Measurements from ENCODE around the gene CDT1.

The CDT1 gene

DNA sequence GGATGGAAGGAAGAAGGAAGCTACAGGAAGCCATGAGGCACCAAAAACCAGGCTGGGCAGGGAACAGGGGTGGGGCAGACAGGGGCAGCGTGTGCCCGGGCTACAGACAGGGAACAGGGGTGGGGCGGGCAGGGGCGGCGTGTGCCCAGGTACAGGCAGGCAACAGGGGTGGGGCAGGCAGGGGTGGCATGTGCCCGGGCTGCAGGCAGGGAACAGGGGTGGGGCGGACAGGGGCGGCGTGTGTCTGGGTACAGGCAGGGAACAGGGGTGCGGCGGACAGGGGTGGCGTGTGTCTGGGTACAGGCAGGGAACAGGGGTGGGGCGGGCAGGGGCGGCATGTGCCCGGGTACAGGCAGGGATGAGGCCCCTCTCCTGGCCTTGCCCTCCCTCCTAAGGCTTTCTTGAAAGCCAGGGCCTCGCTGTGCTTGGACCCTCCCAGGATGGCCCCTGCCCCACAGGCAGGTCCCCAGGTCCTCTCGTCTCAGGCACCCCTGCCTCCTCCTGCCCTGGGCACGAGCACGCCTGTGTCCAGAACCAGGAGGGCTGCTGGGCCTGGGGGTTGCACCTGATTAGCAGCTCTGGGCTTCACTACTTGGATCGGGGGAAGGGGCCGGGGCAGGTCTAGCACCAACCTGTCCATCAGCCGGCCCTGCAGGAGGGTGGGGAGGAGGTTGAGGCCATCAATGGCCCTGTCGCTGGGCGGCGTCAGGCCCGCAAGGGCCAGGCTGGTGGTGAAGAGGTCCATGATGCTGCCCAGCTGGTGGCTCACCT is 22.7 kb downstream of the CDT1 start:
- no peak overlapping the region for H3K4me3 ChIP-seq (ENCODE audit: low read depth, low read length)
- TF ChIP-seq CTCF (IDR thresholded peaks at IDR 0.05; ENCODE audit: control insufficient read depth, extremely low read depth, insufficient read depth): no peak
- DNase-seq (ENCODE audit: low read depth): no peak

GRCh38 chr16:88827727-88828126 is 24.1 kb downstream of the CDT1 start:
- no peak overlapping the region for H3K4me3 ChIP-seq (ENCODE audit: low read depth, low read length)
- DNase-seq (ENCODE audit: low read depth): no peak
- TF ChIP-seq CTCF (IDR thresholded peaks at IDR 0.05; ENCODE audit: control insufficient read depth, extremely low read depth, insufficient read depth): no peak

- TF ChIP-seq CTCF (IDR thresholded peaks at IDR 0.05; ENCODE audit: control insufficient read depth, extremely low read depth, insufficient read depth): no peak
- DNase-seq (ENCODE audit: low read depth): no peak
- H3K4me3 ChIP-seq (ENCODE audit: low read depth, low read length): no peak overlapping the region
These were observed 25.1 kb downstream of the CDT1 start for GRCh38 chr16:88828711-88829110.

- no peak overlapping the region for H3K4me3 ChIP-seq (ENCODE audit: low read depth, low read length)
- DNase-seq (ENCODE audit: low read depth): no peak
- TF ChIP-seq CTCF (IDR thresholded peaks at IDR 0.05; ENCODE audit: control insufficient read depth, extremely low read depth, insufficient read depth): no peak
These were observed 26.7 kb downstream of the CDT1 start for GRCh38 chr16:88830258-88830657.

- TF ChIP-seq CTCF (IDR thresholded peaks at IDR 0.05; ENCODE audit: control insufficient read depth, extremely low read depth, insufficient read depth): no peak
- no peak overlapping the region for H3K4me3 ChIP-seq (ENCODE audit: low read depth, low read length)
- no peak for DNase-seq (ENCODE audit: low read depth)
These were observed 27.2 kb downstream of the CDT1 start for GRCh38 chr16:88830783-88831182.

GRCh38 chr16:88831838-88832237 is 28.2 kb downstream of the CDT1 start:
- no peak for DNase-seq (ENCODE audit: low read depth)

More at GRCh38 chr16:88831838-88832237, 28.2 kb downstream of the CDT1 start:
- H3K4me3 ChIP-seq (ENCODE audit: low read depth, low read length): no peak overlapping the region
- no peak for TF ChIP-seq CTCF (IDR thresholded peaks at IDR 0.05; ENCODE audit: control insufficient read depth, extremely low read depth, insufficient read depth)

Data from LNCaP clone FGC (cell line).